GM06990 (cell line): Measurements from ENCODE around the gene AUTS2.

Source experiments
- DNase-seq: peaks from one replicate; pipeline ENCODE4 v3.0.0-alpha.2; 2011; ENCODE audit not compliant: insufficient read length; ENCODE audit errors: extremely low read depth
- H3K27me3 ChIP-seq: replicated peaks from 2 replicates; pipeline ENCODE4 v1.6.0; 2011; ENCODE audit warnings: low read length; ENCODE audit not compliant: control insufficient read depth, insufficient read depth
- H3K36me3 ChIP-seq: 2 replicates; pipeline ENCODE4 v1.5.1; 2011; ENCODE audit warnings: low read length; ENCODE audit not compliant: control insufficient read depth, insufficient read depth
- H3K4me3 ChIP-seq: replicated peaks from 2 replicates; pipeline ENCODE4 v1.5.1; 2011; ENCODE audit warnings: low read depth, mild to moderate bottlenecking, control low read depth, low read length
- CTCF ChIP-seq: IDR thresholded peaks from 2 replicates; pipeline ENCODE4 v1.5.1; 2011; ENCODE audit warnings: low read length, control low read depth, mild to moderate bottlenecking, inconsistent platforms; ENCODE audit not compliant: insufficient read depth, poor library complexity, severe bottlenecking

AUTS2 gene

GRCh38 chr7:70830426-70830825, 1232.2 kb downstream of the AUTS2 start:
- Histone ChIP-seq H3K36me3 (no peaks in the 10 kb centered on the region), H3K27me3 (0 out of 2 replicates have a peak, but pooled peaks cover 2% of the 10 kb centered on the region), H3K4me3 (no peak overlapping the region)
- no peak for DNase-seq
- TF ChIP-seq CTCF: no peak

- no peak overlapping the region for H3K4me3 ChIP-seq
- H3K36me3 ChIP-seq: no peaks in the 10 kb centered on the region
- H3K27me3 ChIP-seq: 0 out of 2 replicates have a peak, but pooled peaks cover 2% of the 10 kb centered on the region
- DNase-seq: no peak
- no peak for TF ChIP-seq CTCF
These were observed 1235.5 kb downstream of the AUTS2 start for GRCh38 chr7:70833726-70834125.

DNA sequence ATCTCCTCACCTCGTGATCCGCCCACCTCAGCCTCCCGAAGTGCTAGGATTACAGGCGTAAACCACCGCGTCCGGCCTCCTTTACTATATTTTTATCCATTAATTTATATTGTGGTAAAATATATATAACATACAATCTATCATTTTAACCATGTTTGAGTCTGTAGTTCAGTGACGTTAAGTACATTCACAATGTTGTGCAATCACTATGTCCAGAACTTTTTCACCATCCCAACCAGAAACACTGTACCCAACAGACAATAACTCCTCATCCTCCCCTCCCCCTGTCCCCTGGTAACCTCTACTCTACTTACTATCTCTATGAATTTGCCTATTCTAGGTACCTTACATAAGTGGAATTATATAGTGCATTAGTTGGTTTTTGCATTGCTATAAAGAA, 1236.1 kb downstream of the AUTS2 start:
- no peak for TF ChIP-seq CTCF
- H3K36me3 ChIP-seq: no peaks in the 10 kb centered on the region
- H3K4me3 ChIP-seq: no peak overlapping the region
- DNase-seq: no peak
- 0 out of 2 replicates have a peak, but pooled peaks cover under 1% of the 10 kb centered on the region for H3K27me3 ChIP-seq

- Histone ChIP-seq H3K4me3 (no peak overlapping the region), H3K27me3 (no peaks in the 10 kb centered on the region), H3K36me3 (no peaks in the 10 kb centered on the region)
- DNase-seq: no peak
- no peak for TF ChIP-seq CTCF
These were observed 1237.4 kb downstream of the AUTS2 start for GRCh38 chr7:70835658-70836057.

GRCh38 chr7:70836279-70836678, 1238.0 kb downstream of the AUTS2 start:
- no peak for DNase-seq
- TF ChIP-seq CTCF: no peak
- Histone ChIP-seq H3K4me3 (no peak overlapping the region), H3K27me3 (no peaks in the 10 kb centered on the region), H3K36me3 (no peaks in the 10 kb centered on the region)

- no peak for TF ChIP-seq CTCF
- Histone ChIP-seq H3K36me3 (no peaks in the 10 kb centered on the region), H3K27me3 (no peaks in the 10 kb centered on the region), H3K4me3 (no peak overlapping the region)
- no peak for DNase-seq
These were observed 1238.7 kb downstream of the AUTS2 start for GRCh38 chr7:70836946-70837345.
